IMR-90 (cell line): ENCODE results near the gene TCAP. TPM values are rescaled to one million over a fixed set of nuclear protein-coding genes. Genes with fewer than 3 reads are reported as not detected.
A peak's percentile ranks its signal among the peaks of the same experiment; 100 is the strongest.

Source experiments
- ATAC-seq: fragments of 200-7000 bp; cut with Tn5 transposase; 2 replicates; pipeline ENCODE4 v1.9.1; 2020; ENCODE audit warnings: low read depth, mild to moderate bottlenecking, moderate library complexity
- BruUV-seq: library from RNA; stranded (reverse); fragments of 400-500 nt; replicated peaks from 2 replicates; lab custom pipeline; 2021; lab: Mats Ljungman, UMichigan
- CTCF ChIA-PET: fragments of 300-600 bp; formaldehyde crosslinking; extraction: SDS; loops from one replicate; lab custom pipeline; 2021; ENCODE audit warnings: antibody characterized with exemption; lab: Yijun Ruan, JAX
- POLR2A ChIA-PET: fragments of 300-600 bp; sonication (Branson Sonifier 250); formaldehyde crosslinking; loops from one replicate; lab custom pipeline; 2022; ENCODE audit warnings: antibody characterized with exemption; ENCODE audit not compliant: unreplicated experiment; lab: Charles Lee
- DNase-seq: peaks from one replicate; pipeline ENCODE4 v3.0.0; 2013
- H2AFZ ChIP-seq: replicated peaks from 2 replicates; pipeline ENCODE3; 2013; ENCODE audit warnings: low read length, mild to moderate bottlenecking; ENCODE audit not compliant: poor library complexity
- H2AK5ac ChIP-seq: 2 replicates; pipeline ENCODE4 v1.6.1; 2013; ENCODE audit warnings: low read depth, low read length, inconsistent platforms
- H2AK9ac ChIP-seq: replicated peaks from 2 replicates; pipeline ENCODE3; 2013; ENCODE audit warnings: mild to moderate bottlenecking, low read depth, low read length, moderate library complexity; ENCODE audit not compliant: poor library complexity
- H2BK120ac ChIP-seq: 2 replicates; pipeline ENCODE4 v1.6.1; 2013; ENCODE audit warnings: low read depth, low read length, inconsistent platforms
- H2BK15ac ChIP-seq: 3 replicates; pipeline ENCODE4 v1.6.1; 2013; ENCODE audit warnings: low read depth, low read length, inconsistent platforms
- H2BK20ac ChIP-seq: 2 replicates; pipeline ENCODE4 v1.6.1; 2013; ENCODE audit warnings: low read depth, mild to moderate bottlenecking, inconsistent platforms, low read length, moderate library complexity
- H2BK5ac ChIP-seq: 2 replicates; pipeline ENCODE4 v1.6.1; 2013; ENCODE audit warnings: mild to moderate bottlenecking, low read depth, low read length, inconsistent platforms; ENCODE audit not compliant: poor library complexity, severe bottlenecking
- H3K14ac ChIP-seq: replicated peaks from 2 replicates; pipeline ENCODE4 v1.6.1; 2013; ENCODE audit warnings: low read depth, low read length, inconsistent platforms
- H3K18ac ChIP-seq: 2 replicates; pipeline ENCODE4 v1.6.1; 2013; ENCODE audit warnings: low read depth, low read length, control low read depth
- H3K23ac ChIP-seq: 2 replicates; pipeline ENCODE4 v1.6.1; 2013; ENCODE audit warnings: low read depth, low read length, inconsistent platforms
- H3K27ac ChIP-seq: 2 replicates; pipeline ENCODE4 v1.5.1; 2013; ENCODE audit warnings: mild to moderate bottlenecking, control low read depth, low read length; ENCODE audit not compliant: insufficient read depth
- H3K27me3 ChIP-seq: 2 replicates; pipeline ENCODE4 v1.6.1; 2013; ENCODE audit warnings: low read length; ENCODE audit not compliant: control insufficient read depth, insufficient read depth
- H3K36me3 ChIP-seq: 2 replicates; pipeline ENCODE4 v1.6.1; 2013; ENCODE audit warnings: low read length, mixed read lengths; ENCODE audit not compliant: control insufficient read depth, insufficient read depth
- H3K4ac ChIP-seq: 2 replicates; pipeline ENCODE4 v1.6.1; 2013; ENCODE audit warnings: low read depth, low read length, inconsistent platforms
- H3K4me1 ChIP-seq: 2 replicates; pipeline ENCODE4 v1.6.1; 2013; ENCODE audit warnings: low read length, mixed read lengths; ENCODE audit not compliant: control insufficient read depth, insufficient read depth
- H3K4me2 ChIP-seq: 2 replicates; pipeline ENCODE4 v1.6.1; 2013; ENCODE audit warnings: low read depth, mild to moderate bottlenecking, control low read depth, low read length, moderate library complexity
- H3K4me3 ChIP-seq: 2 replicates; pipeline ENCODE4 v1.5.1; 2013; ENCODE audit warnings: low read depth, mild to moderate bottlenecking, control low read depth, low read length, moderate library complexity; ENCODE audit not compliant: insufficient read depth
- H3K56ac ChIP-seq: 2 replicates; pipeline ENCODE4 v1.6.1; 2013; ENCODE audit warnings: low read length, inconsistent platforms; ENCODE audit not compliant: insufficient read depth; ENCODE audit errors: extremely low read depth
- H3K79me1 ChIP-seq, 2 experiments: 2 replicates each; pipeline ENCODE4 v1.6.1; 2013; ENCODE audit warnings: low read length in 2 of 2, inconsistent platforms in 1 of 2, low read depth in 1 of 2
- H3K9ac ChIP-seq: 2 replicates; pipeline ENCODE4 v1.6.1; 2013; ENCODE audit warnings: low read depth, low read length, control low read depth
- H3K9me1 ChIP-seq: 2 replicates; pipeline ENCODE4 v1.6.1; 2013; ENCODE audit warnings: low read length, inconsistent platforms; ENCODE audit not compliant: insufficient read depth
- H3K9me3 ChIP-seq: 2 replicates; pipeline ENCODE4 v1.6.1; 2013; ENCODE audit warnings: low read length; ENCODE audit not compliant: control insufficient read depth, insufficient read depth
- H4K20me1 ChIP-seq: 2 replicates; pipeline ENCODE4 v1.6.1; 2013; ENCODE audit warnings: low read length, inconsistent platforms; ENCODE audit not compliant: insufficient read depth
- H4K5ac ChIP-seq: 2 replicates; pipeline ENCODE4 v1.6.1; 2013; ENCODE audit warnings: mild to moderate bottlenecking, low read depth, low read length, control low read depth
- H4K8ac ChIP-seq, 2 experiments: 2 replicates each; pipeline ENCODE4 v1.6.1; 2013; ENCODE audit warnings: low read depth in 2 of 2, low read length in 2 of 2, control low read depth in 1 of 2, inconsistent platforms in 1 of 2
- H4K91ac ChIP-seq: 2 replicates; pipeline ENCODE4 v1.6.1; 2013; ENCODE audit warnings: low read depth, low read length, inconsistent platforms; ENCODE audit not compliant: insufficient read depth
- CEBPB ChIP-seq: IDR thresholded peaks from 2 replicates; pipeline ENCODE4 v1.6.1; 2012; ENCODE audit warnings: low read depth, low read length, improper control_type of control experiment
- CHD1 ChIP-seq: IDR thresholded peaks from 2 replicates; pipeline ENCODE4 v1.6.1; 2012; ENCODE audit warnings: low read depth, low read length, improper control_type of control experiment
- CTCF ChIP-seq: conservative IDR thresholded peaks from 2 replicates; pipeline ENCODE4 v1.5.1; 2012; ENCODE audit warnings: mild to moderate bottlenecking, low read depth, low read length, improper control_type of control experiment
- ELK1 ChIP-seq: fragments of 150-350 bp; IDR thresholded peaks from 2 replicates; pipeline ENCODE4 v1.6.1; 2016; ENCODE audit warnings: low read depth, mild to moderate bottlenecking, low read length, moderate library complexity, borderline replicate concordance
- FOS ChIP-seq: fragments of 150-350 bp; IDR thresholded peaks from 2 replicates; pipeline ENCODE4 v1.6.1; 2016; ENCODE audit warnings: low read depth, low read length
- MAFK ChIP-seq: IDR thresholded peaks from 2 replicates; pipeline ENCODE4 v1.6.1; 2012; ENCODE audit warnings: low read depth, low read length, improper control_type of control experiment
- MAZ ChIP-seq: IDR thresholded peaks from 2 replicates; pipeline ENCODE4 v1.6.1; 2012; ENCODE audit warnings: low read depth, mild to moderate bottlenecking, low read length, improper control_type of control experiment, moderate library complexity, borderline replicate concordance
- MXI1 ChIP-seq: IDR thresholded peaks from 2 replicates; pipeline ENCODE4 v1.6.1; 2012; ENCODE audit warnings: low read depth, mild to moderate bottlenecking, low read length, moderate library complexity, borderline replicate concordance
- NFE2L2 ChIP-seq: fragments of 150-350 bp; IDR thresholded peaks from 2 replicates; pipeline ENCODE4 v1.6.1; 2016; ENCODE audit warnings: low read depth, mild to moderate bottlenecking, low read length
- POLR2A ChIP-seq: IDR thresholded peaks from 2 replicates; pipeline ENCODE4 v1.6.1; 2012; ENCODE audit warnings: mild to moderate bottlenecking, low read depth, low read length
- RAD21 ChIP-seq: IDR thresholded peaks from 2 replicates; pipeline ENCODE4 v1.6.1; 2012; ENCODE audit warnings: low read length, improper control_type of control experiment
- RFX5 ChIP-seq: IDR thresholded peaks from 2 replicates; pipeline ENCODE4 v1.8.0; 2012; ENCODE audit warnings: low read depth, mild to moderate bottlenecking, low read length, moderate library complexity
- SMC3 ChIP-seq: fragments of 150-350 bp; IDR thresholded peaks from 2 replicates; pipeline ENCODE4 v1.6.1; 2016; ENCODE audit warnings: low read depth, mild to moderate bottlenecking, antibody characterized with exemption, low read length, moderate library complexity
- USF2 ChIP-seq: fragments of 150-350 bp; IDR thresholded peaks from 2 replicates; pipeline ENCODE4 v1.6.1; 2017; ENCODE audit warnings: mild to moderate bottlenecking, antibody characterized with exemption, low read length, low read depth
- WGBS, 2 experiments: methylation state at CpG; one replicate each; pipeline versions ENCODE4 v1.1.5 to v1.1.7; 2013; ENCODE audit warnings: missing lambda C conversion rate in 2 of 2; ENCODE audit not compliant: insufficient read length in 1 of 2; ENCODE audit errors: extremely low coverage in 2 of 2; 5-methylcytosine and 5-hydroxymethylcytosine counted together
- dilution Hi-C: fragments of 300-500 bp; cut with HindIII; formaldehyde crosslinking; loops from one replicate; pipeline ENCODE4 v1.14.3; 2018; ENCODE audit warnings: low sequenced_read_pairs; ENCODE audit not compliant: unreplicated experiment
- in situ Hi-C: fragments of 300-500 bp; cut with MboI; formaldehyde crosslinking; loops from 3 replicates; pipeline ENCODE4 v1.14.3; 2019; ENCODE audit warnings: low sequenced_read_pairs, inconsistent platforms, mixed read lengths
- intact Hi-C: fragments of 100-400 bp; cut with micrococcal nuclease; formaldehyde crosslinking; loops from 2 replicates; pipeline ENCODE4 v1.10.0; 2022
- polyA plus RNA-seq, 3 experiments: library from polyadenylated mRNA; depleted of rRNA; stranded (reverse); fragments of >200 nt; gene quantifications; 2 replicates each; pipeline ENCODE4 v1.2.3, GENCODE V29; 2012; ENCODE audit warnings: low replicate concordance in 1 of 3
- total RNA-seq: library from RNA; depleted of rRNA; stranded (reverse); fragments of >200 nt; gene quantifications from 2 replicates; pipeline ENCODE4 v1.2.3, GENCODE V29; 2012

TCAP gene
- total and polyA plus RNA-seq, 2 of the 4 experiments (the other 2 are of a cell fraction), result under 0.01 to 0.21 TPM

GRCh38 chr17:39642291-39643074 is 22.7 kb upstream of the TCAP start:
- Histone ChIP-seq H3K79me1 (peaks cover 42 to 92% of the 10 kb centered on the region in 2 experiments), H3K27me3 (no peaks in the 10 kb centered on the region), H3K4me3 (no peak overlapping the region), H3K9me3 (no peaks in the 10 kb centered on the region), H3K56ac (no peak overlapping the region), H4K5ac (no peak overlapping the region), H3K9ac (no peak overlapping the region), H3K9me1 (peaks cover 40% of the 10 kb centered on the region), H2AFZ (no peak overlapping the region), H4K8ac (no peak overlapping the region), H3K4me1 (peaks cover 21% of the 10 kb centered on the region), H2AK5ac (peak overlapping the region; percentile 7; the same call in 1 of the 2 replicates), H2AK9ac (no peak overlapping the region), H4K20me1 (peaks cover 59% of the 10 kb centered on the region), H3K14ac (no peak overlapping the region), H2BK15ac (no peak overlapping the region), H3K4ac (no peak overlapping the region; the same call in 1 of the 2 replicates), H3K4me2 (no peak overlapping the region), H2BK5ac (no peak overlapping the region), H3K36me3 (no peaks in the 10 kb centered on the region), H4K91ac (no peak overlapping the region), H3K23ac (no peak overlapping the region), H2BK120ac (no peak overlapping the region), H3K18ac (no peak overlapping the region), H3K27ac (no peak overlapping the region), H2BK20ac (no peak overlapping the region)
- TF ChIP-seq NFE2L2 (no peak), CEBPB (no peak), MAFK (no peak), MAZ (no peak), RFX5 (no peak), SMC3 (no peak), USF2 (no peak), CTCF (no peak), CHD1 (no peak), MXI1 (no peak), FOS (no peak), POLR2A (no peak), ELK1 (no peak), RAD21 (no peak)
- DNase-seq (no peak), ATAC-seq (no peak)
- dilution Hi-C loops, result no loop called here
- CTCF ChIA-PET, result interaction anchor here (0.6 to 1.0 kb wide), 2 partner anchors 19 to 356 kb away, joined by 3 read pairs; no protein-coding TSS in a partner anchor
- WGBS, 2 experiments, result 81% methylated on average over 8 of the region's 9 CpGs; no CpG with 5 or more reads in 1 of the 2 experiments
- intact Hi-C loops, result no loop called here
- in situ Hi-C loops, result no loop called here
- BruUV-seq, result no TSS peak
- POLR2A ChIA-PET, result no interaction called here
